ENCODE data around the gene ISG15.

ISG15 gene

GRCh38 chr1:1023700-1024099 lies 10.4 kb downstream of the ISG15 start:
- no peak overlapping the region for H3K4me3 ChIP-seq (ENCODE audit: low read depth, low read length)
- H3K79me2 ChIP-seq: no peaks in the 10 kb centered on the region
- no peak overlapping the region for H3K27ac ChIP-seq
- no peak overlapping the region for H2AFZ ChIP-seq
- H3K4me2 ChIP-seq (ENCODE audit: low read length): no peak overlapping the region
- no peaks in the 10 kb centered on the region for H3K36me3 ChIP-seq (ENCODE audit: control insufficient read depth, insufficient read depth, low read length)
- H3K9me3 ChIP-seq (ENCODE audit: control insufficient read depth, low read length): no peaks in the 10 kb centered on the region
- H3K27me3 ChIP-seq (ENCODE audit: control insufficient read depth, insufficient read depth, low read length): no peaks in the 10 kb centered on the region
- TF ChIP-seq, protein P1, sequence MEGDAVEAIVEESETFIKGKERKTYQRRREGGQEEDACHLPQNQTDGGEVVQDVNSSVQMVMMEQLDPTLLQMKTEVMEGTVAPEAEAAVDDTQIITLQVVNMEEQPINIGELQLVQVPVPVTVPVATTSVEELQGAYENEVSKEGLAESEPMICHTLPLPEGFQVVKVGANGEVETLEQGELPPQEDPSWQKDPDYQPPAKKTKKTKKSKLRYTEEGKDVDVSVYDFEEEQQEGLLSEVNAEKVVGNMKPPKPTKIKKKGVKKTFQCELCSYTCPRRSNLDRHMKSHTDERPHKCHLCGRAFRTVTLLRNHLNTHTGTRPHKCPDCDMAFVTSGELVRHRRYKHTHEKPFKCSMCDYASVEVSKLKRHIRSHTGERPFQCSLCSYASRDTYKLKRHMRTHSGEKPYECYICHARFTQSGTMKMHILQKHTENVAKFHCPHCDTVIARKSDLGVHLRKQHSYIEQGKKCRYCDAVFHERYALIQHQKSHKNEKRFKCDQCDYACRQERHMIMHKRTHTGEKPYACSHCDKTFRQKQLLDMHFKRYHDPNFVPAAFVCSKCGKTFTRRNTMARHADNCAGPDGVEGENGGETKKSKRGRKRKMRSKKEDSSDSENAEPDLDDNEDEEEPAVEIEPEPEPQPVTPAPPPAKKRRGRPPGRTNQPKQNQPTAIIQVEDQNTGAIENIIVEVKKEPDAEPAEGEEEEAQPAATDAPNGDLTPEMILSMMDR (IDR thresholded peaks at IDR 0.05): no peak
- H3K4me1 ChIP-seq: no peaks in the 10 kb centered on the region
- no peak overlapping the region for H3K9ac ChIP-seq

DNA sequence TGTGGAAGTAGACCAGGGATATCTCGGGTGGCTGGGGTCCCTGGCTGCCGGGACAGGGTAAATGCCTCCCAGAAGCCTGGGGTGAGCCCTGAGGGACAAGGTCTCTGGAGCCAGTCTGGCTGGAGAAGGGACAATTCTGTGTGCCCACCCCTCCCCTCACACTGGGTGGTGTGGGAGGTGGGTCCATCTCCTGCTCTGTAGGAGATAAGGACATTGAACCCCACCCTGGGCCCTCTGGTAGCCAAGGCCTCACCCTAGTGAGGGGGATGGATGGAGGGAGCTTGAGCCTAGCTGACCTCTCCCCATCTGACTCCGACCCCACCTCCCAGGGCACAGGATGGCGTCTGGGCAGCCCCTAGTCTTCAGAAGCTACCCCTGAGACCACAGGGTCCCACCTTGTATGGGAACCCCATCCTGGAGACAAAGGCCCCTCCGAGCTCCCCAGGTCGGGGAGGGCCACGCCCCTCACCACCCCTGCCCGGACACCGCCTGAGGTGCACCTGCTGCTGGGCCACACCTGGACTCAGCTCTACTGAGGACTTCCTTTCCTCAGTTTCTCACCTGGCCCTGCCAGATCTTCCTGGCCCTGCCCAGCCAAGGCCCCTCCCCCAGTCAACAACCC lies 11.0 kb downstream of the ISG15 start:
- no peak overlapping the region for H2AFZ ChIP-seq
- H3K79me2 ChIP-seq: no peaks in the 10 kb centered on the region
- no peaks in the 10 kb centered on the region for H3K4me1 ChIP-seq
- H3K27ac ChIP-seq: no peak overlapping the region
- no peak overlapping the region for H3K9ac ChIP-seq
- H3K27me3 ChIP-seq (ENCODE audit: control insufficient read depth, insufficient read depth, low read length): no peaks in the 10 kb centered on the region
- H3K36me3 ChIP-seq (ENCODE audit: control insufficient read depth, insufficient read depth, low read length): no peaks in the 10 kb centered on the region
- H3K4me2 ChIP-seq (ENCODE audit: low read length): no peak overlapping the region
- TF ChIP-seq, protein P1 (IDR thresholded peaks at IDR 0.05): no peak
- no peak overlapping the region for H3K4me3 ChIP-seq (ENCODE audit: low read depth, low read length)
- no peaks in the 10 kb centered on the region for H3K9me3 ChIP-seq (ENCODE audit: control insufficient read depth, low read length)

GRCh38 chr1:1024771-1025699 lies 11.7 kb downstream of the ISG15 start:
- no peaks in the 10 kb centered on the region for H3K9me3 ChIP-seq (ENCODE audit: control insufficient read depth, low read length)
- H2AFZ ChIP-seq: no peak overlapping the region
- H3K9ac ChIP-seq: no peak overlapping the region
- no peaks in the 10 kb centered on the region for H3K27me3 ChIP-seq (ENCODE audit: control insufficient read depth, insufficient read depth, low read length)
- no peak overlapping the region for H3K27ac ChIP-seq
- H3K4me3 ChIP-seq (ENCODE audit: low read depth, low read length): no peak overlapping the region
- TF ChIP-seq, protein P1 (IDR thresholded peaks at IDR 0.05): no peak
- H3K4me1 ChIP-seq: no peaks in the 10 kb centered on the region
- no peak overlapping the region for H3K4me2 ChIP-seq (ENCODE audit: low read length)
- H3K36me3 ChIP-seq (ENCODE audit: control insufficient read depth, insufficient read depth, low read length): no peaks in the 10 kb centered on the region
- no peaks in the 10 kb centered on the region for H3K79me2 ChIP-seq

GRCh38 chr1:1025730-1026129 lies 12.4 kb downstream of the ISG15 start:
- H3K79me2 ChIP-seq: no peaks in the 10 kb centered on the region
- no peak overlapping the region for H3K9ac ChIP-seq
- no peak overlapping the region for H3K4me2 ChIP-seq (ENCODE audit: low read length)
- TF ChIP-seq, protein P1 (IDR thresholded peaks at IDR 0.05): no peak
- no peaks in the 10 kb centered on the region for H3K9me3 ChIP-seq (ENCODE audit: control insufficient read depth, low read length)
- H3K27ac ChIP-seq: no peak overlapping the region
- H3K4me3 ChIP-seq (ENCODE audit: low read depth, low read length): no peak overlapping the region
- H3K36me3 ChIP-seq (ENCODE audit: control insufficient read depth, insufficient read depth, low read length): no peaks in the 10 kb centered on the region
- H2AFZ ChIP-seq: no peak overlapping the region
- no peaks in the 10 kb centered on the region for H3K4me1 ChIP-seq
- H3K27me3 ChIP-seq (ENCODE audit: control insufficient read depth, insufficient read depth, low read length): no peaks in the 10 kb centered on the region

Data from parathyroid adenoma (tissue), 2 donors.